GM19397 (cell line): ENCODE data around the gene IWS1.
"Not testable (repeated sequence)": the region's sequence is repeated elsewhere in the genome, so short reads cannot be mapped to it uniquely, and the experiment has no call there.

Experiments used
- ATAC-seq: cut with Tn5 transposase; IDR thresholded peaks from one replicate; pipeline ENCODE4 v1.9.1; 2021; ENCODE audit warnings: mild to moderate bottlenecking, moderate library complexity; ENCODE audit not compliant: unreplicated experiment

Gene IWS1

DNA sequence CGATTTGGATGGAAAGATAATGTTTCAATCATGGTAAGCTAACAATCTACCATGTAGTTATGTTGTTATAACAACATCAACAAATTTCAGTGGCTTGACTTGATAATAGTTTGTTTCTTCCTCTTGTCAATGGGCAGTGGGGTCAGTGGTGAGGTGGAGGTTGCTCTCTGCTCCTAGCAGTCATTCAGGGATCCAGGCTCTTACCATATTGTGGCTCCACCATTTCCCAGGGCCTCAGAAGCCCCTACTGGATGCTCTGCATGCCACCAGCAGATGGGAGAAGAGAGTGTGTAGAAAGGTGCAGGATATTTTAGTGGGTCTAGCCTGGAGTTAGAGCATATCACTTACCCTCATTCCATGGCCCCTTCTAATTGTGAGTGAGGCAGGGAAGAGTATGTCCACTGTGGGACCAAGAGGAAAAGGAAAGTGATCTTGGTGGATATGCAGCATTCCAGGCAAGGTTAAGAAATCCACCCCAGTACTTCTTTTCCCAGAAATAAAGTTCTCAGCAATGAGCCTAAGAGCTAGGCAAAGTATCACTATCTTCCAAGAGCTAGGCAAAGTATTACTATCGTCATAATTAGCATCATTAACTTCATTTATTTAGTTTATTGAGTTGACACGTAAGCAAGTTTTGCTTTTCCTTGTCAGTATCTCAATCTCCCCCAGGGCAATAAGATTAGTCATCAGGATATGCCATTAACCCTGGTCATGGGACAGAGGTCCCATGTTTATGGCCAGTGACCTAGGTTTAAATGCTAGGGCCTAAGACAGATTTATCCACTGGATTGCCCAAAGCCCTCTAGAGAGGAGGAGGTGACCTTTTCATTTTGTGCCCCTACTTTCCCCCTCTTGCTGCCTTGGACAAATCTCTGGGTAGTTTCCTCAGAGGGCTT is 4.2 kb upstream of the IWS1 start:
- no peak for ATAC-seq

GRCh38 chr2:127529416-127529815 is 3.1 kb upstream of the IWS1 start:
- not testable (repeated sequence) for ATAC-seq

DNA sequence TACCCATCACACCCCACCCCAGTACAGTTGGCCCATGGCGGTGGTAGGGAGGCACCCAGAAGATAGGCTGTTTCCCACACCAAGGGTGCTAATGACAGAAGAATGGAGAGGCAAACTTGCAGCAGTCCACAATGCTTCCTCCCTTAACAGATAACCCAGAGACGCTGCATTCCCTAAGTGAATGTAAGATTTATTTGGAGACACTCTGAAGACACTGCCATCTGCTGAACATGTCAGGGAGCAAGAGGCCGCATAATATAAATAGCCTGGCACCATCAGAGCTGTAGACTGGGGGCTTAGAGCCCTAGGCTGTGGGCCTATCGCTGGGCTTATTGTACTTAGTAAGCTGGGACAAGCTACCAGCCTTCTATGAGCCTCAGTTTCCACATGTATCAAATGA is 2.2 kb upstream of the IWS1 start:
- no peak for ATAC-seq

- peak; percentile 9 for ATAC-seq
Measured at GRCh38 chr2:127527001-127527804, 914 bp upstream of the IWS1 start.

- no peak for ATAC-seq
Measured at GRCh38 chr2:127525691-127526131, 578 bp downstream of the IWS1 start.

- ATAC-seq: not testable (repeated sequence)
Measured at GRCh38 chr2:127524198-127524834, 2.0 kb downstream of the IWS1 start.

DNA sequence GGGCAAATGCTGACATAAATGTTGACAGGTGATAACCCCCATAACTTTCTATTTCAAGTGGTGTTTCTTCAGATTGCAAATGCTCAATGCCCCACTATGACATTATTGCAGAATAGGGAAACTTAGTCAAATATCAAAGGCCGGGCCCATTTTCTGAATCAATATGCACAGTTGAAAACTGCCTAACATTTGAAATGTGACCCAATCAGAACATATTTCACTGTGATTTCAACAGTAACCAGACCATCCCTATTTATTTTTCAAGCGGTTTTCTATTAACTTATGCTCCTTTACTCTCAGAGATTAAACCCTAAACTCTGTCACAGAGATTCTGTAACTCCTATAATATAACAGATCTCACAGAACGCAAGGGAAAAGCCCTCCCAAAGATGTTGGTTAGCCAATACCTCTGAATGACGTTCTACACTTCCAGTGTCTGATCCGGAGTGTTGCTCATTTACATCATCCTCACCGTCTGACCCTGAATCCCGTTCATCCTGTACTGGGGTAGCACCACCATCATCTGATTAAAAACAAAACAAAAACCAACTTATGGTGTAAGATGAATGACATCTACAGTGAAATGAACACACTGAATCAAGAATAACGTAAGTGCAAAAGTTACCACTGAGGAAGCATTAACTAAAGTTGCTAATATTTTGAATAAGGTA is 2.9 kb downstream of the IWS1 start:
- ATAC-seq: no peak

DNA sequence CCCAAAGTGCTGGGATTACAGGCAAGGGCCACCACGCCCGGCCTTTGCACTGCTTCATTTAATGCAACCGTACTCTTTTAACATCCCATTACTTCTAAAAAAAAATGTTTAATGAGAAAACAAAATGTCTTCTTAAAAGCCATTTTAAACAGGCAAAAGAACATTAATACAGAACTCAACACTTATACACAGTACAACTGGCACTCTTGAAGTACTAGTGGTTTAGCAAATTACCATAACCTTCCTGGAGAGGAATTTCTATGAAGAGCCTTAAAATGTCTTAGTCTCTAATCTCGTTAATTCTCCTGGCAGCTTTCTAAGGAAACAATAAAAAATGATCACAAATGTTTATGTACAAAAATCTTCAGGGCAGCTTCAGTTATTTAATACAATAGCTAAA is 5.9 kb downstream of the IWS1 start:
- ATAC-seq: no peak

DNA sequence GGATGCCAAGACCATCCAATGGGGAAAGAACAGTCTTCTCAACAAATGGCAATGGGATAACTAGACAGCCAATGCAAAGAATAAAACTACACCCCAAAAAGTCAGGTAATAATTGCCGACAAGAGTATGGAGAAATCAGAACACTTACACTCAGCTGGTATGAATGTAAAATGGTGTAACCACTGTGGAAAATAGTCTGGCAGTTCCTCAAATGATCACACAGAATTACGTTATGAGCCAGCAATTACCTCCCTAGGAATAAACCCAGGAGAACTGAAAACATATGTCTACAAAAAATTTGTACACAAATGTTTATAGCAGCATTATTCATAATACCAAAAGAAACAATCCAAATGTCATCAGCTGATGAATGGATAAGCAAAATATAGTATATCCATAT is 8.8 kb downstream of the IWS1 start:
- ATAC-seq: no peak

DNA sequence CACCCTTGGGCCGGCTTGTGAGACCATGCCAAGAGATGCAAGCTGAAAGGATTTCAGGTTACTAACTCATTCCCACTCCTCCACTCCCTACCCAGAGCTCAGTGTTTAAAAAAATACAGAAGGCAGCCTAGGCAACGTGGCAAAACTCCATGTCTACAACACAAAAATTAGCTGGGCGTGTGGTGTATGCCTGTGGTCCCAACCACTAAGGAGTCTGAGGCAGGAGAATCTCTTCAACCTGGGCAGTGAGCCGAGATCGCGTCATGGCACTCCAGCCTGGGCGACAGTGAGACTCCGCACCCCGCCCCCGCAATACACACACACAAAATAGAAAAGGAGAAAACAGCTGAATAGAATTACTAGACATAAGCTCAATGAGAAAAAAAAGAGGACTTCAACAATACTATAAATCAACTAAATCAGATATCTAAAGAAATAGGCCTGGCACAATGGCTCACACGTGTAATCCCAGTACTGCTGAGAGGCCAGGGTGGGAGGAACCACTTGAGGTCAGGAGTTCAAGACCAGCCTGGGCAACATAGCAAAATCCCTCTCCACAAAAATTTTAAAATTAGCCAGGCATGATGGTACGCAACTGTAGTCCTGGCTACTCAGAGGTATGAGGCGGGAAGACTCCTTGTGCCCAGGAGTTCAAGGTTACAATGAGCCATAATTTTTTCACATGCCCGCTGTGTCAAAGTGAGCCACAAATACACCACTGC is 10.1 kb downstream of the IWS1 start:
- ATAC-seq: no peak

DNA sequence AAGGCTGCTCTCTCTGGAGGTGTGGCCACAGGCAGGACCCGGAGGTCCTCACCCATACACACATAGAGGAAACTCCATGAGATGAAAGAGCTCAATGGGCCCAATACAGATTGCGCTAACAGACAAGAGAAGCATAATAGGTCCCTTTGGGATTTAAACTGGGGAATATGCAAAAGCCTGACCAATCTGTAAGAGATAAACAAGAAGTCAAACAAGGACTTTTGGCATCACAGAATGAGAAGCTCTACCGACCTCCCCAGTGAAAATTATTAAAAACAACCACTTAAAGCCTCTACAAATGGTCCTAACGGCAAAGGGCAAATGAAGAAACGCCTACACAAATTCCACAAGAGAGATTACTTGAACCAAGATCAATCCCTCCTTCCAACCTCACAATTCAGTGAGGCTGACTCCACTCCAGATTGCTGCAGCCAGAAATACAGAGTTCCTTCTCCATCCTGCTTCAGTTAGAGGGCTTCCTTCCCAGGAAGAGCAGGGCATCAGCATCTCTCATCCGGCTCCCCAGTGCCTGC is 10.8 kb downstream of the IWS1 start:
- ATAC-seq: no peak

DNA sequence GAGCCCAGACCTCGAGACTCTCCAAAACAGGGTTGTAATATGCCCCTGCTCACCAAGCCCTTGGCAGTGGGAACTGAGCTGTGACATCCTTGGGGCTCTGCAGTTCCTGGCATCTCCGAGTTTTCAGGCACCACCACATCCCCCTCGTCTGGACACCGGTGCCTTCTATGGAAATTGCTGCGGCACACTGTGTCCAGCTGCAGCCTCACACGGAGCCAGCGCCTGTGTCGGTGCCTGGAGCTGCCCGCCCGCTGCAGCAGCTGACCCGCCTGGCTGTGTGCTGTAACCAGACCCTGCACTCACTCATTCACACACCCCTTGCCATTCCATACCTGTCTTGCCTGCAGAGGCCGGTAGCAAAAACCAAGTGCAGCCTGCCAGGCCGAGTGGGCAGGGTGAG is 11.8 kb downstream of the IWS1 start:
- ATAC-seq: no peak

DNA sequence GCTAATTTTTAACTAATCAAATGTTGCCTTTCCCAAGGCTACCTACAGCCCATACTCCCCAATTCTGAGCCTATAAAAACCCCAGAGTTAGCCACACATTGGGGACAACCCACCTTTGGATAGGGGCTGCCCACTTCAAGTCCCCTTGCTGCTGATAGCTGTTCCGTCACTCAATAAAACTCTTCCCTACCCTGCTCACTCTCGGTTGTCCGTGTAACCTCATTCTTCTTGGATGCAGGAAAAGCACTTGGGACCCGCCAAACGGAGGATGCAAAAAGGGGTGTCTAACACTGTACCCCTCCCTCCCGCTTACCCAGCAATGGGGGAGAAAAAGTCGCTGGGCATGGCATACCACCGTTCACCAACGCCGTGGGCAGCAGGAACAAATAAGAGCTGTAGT is 12.2 kb downstream of the IWS1 start:
- ATAC-seq: no peak

DNA sequence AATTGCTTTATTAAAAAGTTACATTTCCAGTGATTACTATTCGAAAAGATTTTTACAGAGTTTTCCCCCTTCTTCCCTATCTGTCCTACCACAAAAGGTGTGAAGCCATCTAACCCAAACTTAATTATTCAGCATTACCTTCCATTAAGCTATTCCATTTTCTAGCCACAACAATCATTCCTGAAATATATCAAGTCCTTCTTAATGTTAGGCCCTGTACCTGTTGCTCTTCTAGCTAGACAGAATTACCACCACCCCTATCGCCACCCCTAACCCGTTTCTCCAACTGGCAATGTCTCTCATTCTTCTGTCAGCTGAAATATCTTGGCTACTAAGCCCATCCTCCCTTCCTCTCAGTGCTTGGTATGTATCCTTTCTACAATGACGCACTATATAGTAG is 13.9 kb downstream of the IWS1 start:
- ATAC-seq: no peak

GRCh38 chr2:127511917-127512316 is 14.4 kb downstream of the IWS1 start:
- ATAC-seq: no peak

DNA sequence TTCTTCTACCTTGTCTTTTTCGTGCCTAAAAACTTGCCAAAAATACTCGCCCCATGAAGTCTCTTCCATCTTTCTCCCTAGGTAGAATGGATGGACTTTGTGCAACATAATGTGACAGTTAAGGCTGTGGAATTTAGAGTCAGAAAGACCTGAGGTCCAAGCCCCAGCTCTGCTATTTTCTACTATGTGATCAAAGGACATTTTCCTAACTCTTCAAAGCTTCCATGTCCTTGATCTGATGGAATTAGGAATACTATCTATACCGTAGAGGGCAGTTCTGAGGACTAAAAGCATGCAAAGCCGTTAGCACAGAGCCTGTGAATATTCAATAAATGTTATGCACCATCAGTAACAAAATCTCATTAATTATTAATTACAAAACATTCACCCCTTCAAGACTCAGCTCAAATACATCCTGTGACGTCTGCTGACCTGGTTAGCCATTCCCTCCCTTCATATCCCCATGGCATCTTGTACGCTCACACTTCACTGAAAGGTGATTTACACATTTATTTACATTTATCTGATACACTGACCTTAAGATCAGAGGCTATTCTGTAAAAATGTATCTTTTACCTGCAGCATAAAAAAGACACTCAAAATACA is 15.1 kb downstream of the IWS1 start:
- ATAC-seq: no peak

GRCh38 chr2:127510073-127510472 is 16.2 kb downstream of the IWS1 start:
- no peak for ATAC-seq

- ATAC-seq: no peak
Measured at GRCh38 chr2:127508631-127509034, 17.7 kb downstream of the IWS1 start.

GRCh38 chr2:127508023-127508630 is 18.2 kb downstream of the IWS1 start:
- no peak for ATAC-seq
